ENCODE measurements around the gene BAZ1B.
"Not testable (repeated sequence)": the region's sequence is repeated elsewhere in the genome, so short reads cannot be mapped to it uniquely, and the experiment has no call there.

BAZ1B gene

GRCh38 chr7:73434701-73435069 is 87.4 kb downstream of the BAZ1B start:
- no peak overlapping the region for H3K4me3 ChIP-seq (ENCODE audit: control insufficient read depth, low read depth, low read length)
- TF ChIP-seq, protein P1, sequence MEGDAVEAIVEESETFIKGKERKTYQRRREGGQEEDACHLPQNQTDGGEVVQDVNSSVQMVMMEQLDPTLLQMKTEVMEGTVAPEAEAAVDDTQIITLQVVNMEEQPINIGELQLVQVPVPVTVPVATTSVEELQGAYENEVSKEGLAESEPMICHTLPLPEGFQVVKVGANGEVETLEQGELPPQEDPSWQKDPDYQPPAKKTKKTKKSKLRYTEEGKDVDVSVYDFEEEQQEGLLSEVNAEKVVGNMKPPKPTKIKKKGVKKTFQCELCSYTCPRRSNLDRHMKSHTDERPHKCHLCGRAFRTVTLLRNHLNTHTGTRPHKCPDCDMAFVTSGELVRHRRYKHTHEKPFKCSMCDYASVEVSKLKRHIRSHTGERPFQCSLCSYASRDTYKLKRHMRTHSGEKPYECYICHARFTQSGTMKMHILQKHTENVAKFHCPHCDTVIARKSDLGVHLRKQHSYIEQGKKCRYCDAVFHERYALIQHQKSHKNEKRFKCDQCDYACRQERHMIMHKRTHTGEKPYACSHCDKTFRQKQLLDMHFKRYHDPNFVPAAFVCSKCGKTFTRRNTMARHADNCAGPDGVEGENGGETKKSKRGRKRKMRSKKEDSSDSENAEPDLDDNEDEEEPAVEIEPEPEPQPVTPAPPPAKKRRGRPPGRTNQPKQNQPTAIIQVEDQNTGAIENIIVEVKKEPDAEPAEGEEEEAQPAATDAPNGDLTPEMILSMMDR (IDR thresholded peaks at IDR 0.05; ENCODE audit: control insufficient read depth, insufficient read depth, low read depth, low read length, missing control alignments), result no peak
- no peak for DNase-seq (ENCODE audit: low read depth)

- TF ChIP-seq, protein P1 (IDR thresholded peaks at IDR 0.05; ENCODE audit: control insufficient read depth, insufficient read depth, low read depth, low read length, missing control alignments), result no peak
- H3K4me3 ChIP-seq (ENCODE audit: control insufficient read depth, low read depth, low read length), result no peak overlapping the region
- no peak for DNase-seq (ENCODE audit: low read depth)
Observed at GRCh38 chr7:73433924-73434700, 88.0 kb downstream of the BAZ1B start.

DNA sequence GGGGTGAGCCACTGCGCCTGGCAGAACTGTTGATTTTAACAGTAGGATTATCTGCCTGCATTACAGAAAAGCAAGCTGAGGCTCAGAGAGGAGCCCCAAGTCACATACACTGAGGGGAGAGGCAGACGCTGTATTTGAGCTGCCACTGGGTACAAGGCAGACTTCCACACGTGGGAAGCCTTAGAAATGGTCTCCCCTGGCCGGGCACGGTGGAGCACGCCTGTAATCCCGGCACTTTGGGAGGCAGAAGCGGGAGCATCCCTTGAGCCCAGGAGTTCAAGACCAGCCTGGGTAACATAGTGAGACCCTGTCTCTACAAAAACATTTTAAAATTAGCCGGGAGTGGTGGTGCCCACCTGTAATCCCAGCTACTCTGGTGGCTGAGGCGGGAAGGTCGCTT is 89.4 kb downstream of the BAZ1B start:
- TF ChIP-seq, protein P1 (IDR thresholded peaks at IDR 0.05; ENCODE audit: control insufficient read depth, insufficient read depth, low read depth, low read length, missing control alignments), result no peak
- no peak overlapping the region for H3K4me3 ChIP-seq (ENCODE audit: control insufficient read depth, low read depth, low read length)

DNA sequence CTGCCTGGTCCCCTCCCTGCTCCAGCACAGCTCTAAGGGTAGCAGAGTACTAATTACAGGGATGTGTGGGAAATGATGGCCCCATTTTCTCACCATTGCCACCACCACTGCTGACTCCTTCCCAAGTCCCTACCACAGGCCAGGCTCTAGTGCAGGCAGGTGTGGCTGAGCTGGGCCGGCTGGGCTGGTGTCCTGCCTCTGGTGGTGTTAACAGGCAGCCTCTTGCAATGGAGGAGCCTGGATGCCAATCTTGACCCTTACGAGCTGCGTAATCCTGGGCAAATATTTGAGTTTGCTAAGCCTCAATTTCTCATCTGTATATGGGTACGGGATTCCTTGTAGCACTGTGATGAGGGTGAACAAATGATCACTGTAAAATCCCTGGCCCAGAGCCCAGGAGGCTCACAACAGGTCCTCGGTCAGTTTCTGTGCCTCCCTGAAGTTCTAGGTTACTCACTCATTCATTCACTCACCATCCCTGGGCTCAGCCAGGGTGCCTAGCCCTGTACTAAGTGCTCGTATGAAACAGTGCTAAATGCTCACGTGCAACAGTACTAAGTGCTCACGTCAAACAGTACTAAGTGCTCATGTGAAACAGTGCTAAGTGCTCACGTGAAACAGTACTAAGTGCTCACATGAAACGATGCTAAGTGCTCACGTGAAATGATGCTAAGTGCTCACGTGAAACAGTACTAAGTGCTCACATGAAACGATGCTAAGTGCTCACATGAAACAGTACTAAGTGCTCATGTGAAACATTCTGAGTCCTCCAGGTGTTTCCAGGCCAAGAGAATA is 90.9 kb downstream of the BAZ1B start:
- DNase-seq (ENCODE audit: low read depth), result no peak
- H3K4me3 ChIP-seq (ENCODE audit: control insufficient read depth, low read depth, low read length), result no peak overlapping the region
- TF ChIP-seq, protein P1 (IDR thresholded peaks at IDR 0.05; ENCODE audit: control insufficient read depth, insufficient read depth, low read depth, low read length, missing control alignments), result no peak

More for the DNA sequence above, 89.4 kb downstream of the BAZ1B start:
- DNase-seq (ENCODE audit: low read depth), result no peak

DNA sequence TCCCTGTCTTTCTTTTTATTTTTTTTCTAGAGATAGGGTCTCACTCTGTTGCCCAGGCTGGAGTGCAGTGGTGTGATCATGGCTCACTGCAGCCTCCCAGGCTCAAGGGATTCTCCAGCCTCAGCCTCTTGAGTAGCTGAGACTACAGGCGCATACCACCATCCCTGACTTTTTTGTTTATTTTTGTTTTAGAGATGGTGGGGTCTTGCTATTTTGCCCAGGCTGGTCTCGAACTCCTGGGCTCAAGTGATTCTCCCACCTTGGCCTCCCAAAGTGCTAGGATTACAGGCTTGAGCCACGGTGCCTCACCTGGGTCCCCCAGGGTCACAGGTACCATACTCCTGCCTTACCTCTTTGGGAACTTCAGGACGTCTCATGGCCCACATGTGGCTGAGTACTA is 91.6 kb downstream of the BAZ1B start:
- not testable (repeated sequence) for DNase-seq (ENCODE audit: low read depth); H3K4me3 ChIP-seq (ENCODE audit: control insufficient read depth, low read depth, low read length)

- H3K4me3 ChIP-seq (ENCODE audit: control insufficient read depth, low read depth, low read length), result no peak overlapping the region
- DNase-seq (ENCODE audit: low read depth), result no peak
- TF ChIP-seq, protein P1 (IDR thresholded peaks at IDR 0.05; ENCODE audit: control insufficient read depth, insufficient read depth, low read depth, low read length, missing control alignments), result no peak
Observed at GRCh38 chr7:73429622-73430505, 92.2 kb downstream of the BAZ1B start.

All from AG09309 (cell line).